Colonic mucosa (tissue), 4 donors: ENCODE results near the gene RLBP1. TPM values are rescaled to one million over a fixed set of nuclear protein-coding genes. Genes with fewer than 3 reads are reported as not detected.

Experiments
- DNase-seq: peaks from one replicate; pipeline ENCODE4 v3.0.0-alpha.2; 2020
- H3K27ac ChIP-seq: fragments of 200-600 bp; one replicate; pipeline ENCODE4 v1.8.0; 2021
- H3K27me3 ChIP-seq: fragments of 200-600 bp; one replicate; pipeline ENCODE4 v1.8.0; 2021
- H3K36me3 ChIP-seq: fragments of 200-600 bp; one replicate; pipeline ENCODE4 v1.8.0; 2021
- H3K4me1 ChIP-seq: fragments of 200-600 bp; one replicate; pipeline ENCODE4 v1.8.0; 2021; ENCODE audit warnings: mild to moderate bottlenecking
- H3K4me3 ChIP-seq: fragments of 200-600 bp; one replicate; pipeline ENCODE4 v1.8.0; 2021
- H3K9ac ChIP-seq, 2 donors: one replicate each; pipeline ENCODE4 v1.7.0; 2013; ENCODE audit warnings: control low read depth in 2 of 2, low read depth in 2 of 2, low read length in 2 of 2
- H3K9me3 ChIP-seq: fragments of 200-600 bp; one replicate; pipeline ENCODE4 v1.8.0; 2021
- CTCF ChIP-seq: fragments of 200-600 bp; IDR thresholded peaks from one replicate; pipeline ENCODE4 v1.8.0; 2022; ENCODE audit warnings: antibody characterized with exemption, mild to moderate bottlenecking
- intact Hi-C: fragments of 100-400 bp; cut with DNase I; formaldehyde crosslinking; loops from one replicate; pipeline ENCODE4 v1.14.1; 2022
- total RNA-seq, 2 donors: library from RNA; stranded (reverse); fragmentation: NEBNext Ultra II Directional in 1 of 2; extraction: Animal tissue kit (Norgen Biotek cat#: 25700) in 1 of 2; gene quantifications; one replicate each; pipeline ENCODE4 v1.2.1, GENCODE V29; 2021
- donor health status: healthy.
- donor health status: DM: no; HTN: no; CAD: no.
- donor health status: DM: no; HTN: no; CAD: no.

Gene RLBP1
- total RNA-seq, 2 donors from 2014 or later, result not detected

- no peaks in the 10 kb centered on the region for H3K4me1 ChIP-seq
- H3K27me3 ChIP-seq, result no peaks in the 10 kb centered on the region
- no peak overlapping the region for H3K9ac ChIP-seq
- no peaks in the 10 kb centered on the region for H3K36me3 ChIP-seq
- no peak overlapping the region for H3K4me3 ChIP-seq
- no peak overlapping the region for H3K27ac ChIP-seq
- no peak for TF ChIP-seq CTCF
- no peak for DNase-seq
- intact Hi-C loops, result loop anchor here (5.0 kb wide), 2 partner anchors 36 to 91 kb away; partner anchors contain the start of gene FANCI
- no peaks in the 10 kb centered on the region for H3K9me3 ChIP-seq
Observed at GRCh38 chr15:89205991-89206585, 15.3 kb downstream of the RLBP1 start.

GRCh38 chr15:89203705-89204273 lies 17.6 kb downstream of the RLBP1 start:
- no peaks in the 10 kb centered on the region for H3K4me1 ChIP-seq
- H3K36me3 ChIP-seq, result no peaks in the 10 kb centered on the region
- no peak overlapping the region for H3K9ac ChIP-seq
- H3K4me3 ChIP-seq, result no peak overlapping the region
- intact Hi-C loops, result no loop called here
- no peaks in the 10 kb centered on the region for H3K9me3 ChIP-seq
- no peak overlapping the region for H3K27ac ChIP-seq
- no peaks in the 10 kb centered on the region for H3K27me3 ChIP-seq
- no peak for TF ChIP-seq CTCF
- DNase-seq, result no peak

- no peaks in the 10 kb centered on the region for H3K27me3 ChIP-seq
- no peak for DNase-seq
- no peak overlapping the region for H3K9ac ChIP-seq
- H3K27ac ChIP-seq, result no peak overlapping the region
- no peak overlapping the region for H3K4me3 ChIP-seq
- intact Hi-C loops, result no loop called here
- TF ChIP-seq CTCF, result no peak
- H3K36me3 ChIP-seq, result no peaks in the 10 kb centered on the region
- peaks cover 8% of the 10 kb centered on the region for H3K4me1 ChIP-seq
- H3K9me3 ChIP-seq, result no peaks in the 10 kb centered on the region
Observed at GRCh38 chr15:89201465-89202005, 19.8 kb downstream of the RLBP1 start.

- H3K4me1 ChIP-seq, result peaks cover 8% of the 10 kb centered on the region
- no peak overlapping the region for H3K27ac ChIP-seq
- H3K4me3 ChIP-seq, result no peak overlapping the region
- no peaks in the 10 kb centered on the region for H3K9me3 ChIP-seq
- no peak for TF ChIP-seq CTCF
- no peaks in the 10 kb centered on the region for H3K36me3 ChIP-seq
- no peak for DNase-seq
- no peak overlapping the region for H3K9ac ChIP-seq
- H3K27me3 ChIP-seq, result no peaks in the 10 kb centered on the region
- intact Hi-C loops, result no loop called here
Observed at GRCh38 chr15:89200182-89200581, 21.2 kb downstream of the RLBP1 start.

GRCh38 chr15:89199746-89200145 lies 21.6 kb downstream of the RLBP1 start:
- Histone ChIP-seq H3K27me3 (no peaks in the 10 kb centered on the region), H3K4me3 (no peak overlapping the region), H3K4me1 (peaks cover 8% of the 10 kb centered on the region), H3K36me3 (no peaks in the 10 kb centered on the region), H3K9ac (no peak overlapping the region), H3K27ac (no peak overlapping the region), H3K9me3 (no peaks in the 10 kb centered on the region)
- intact Hi-C loops, result no loop called here
- DNase-seq, result no peak
- TF ChIP-seq CTCF, result no peak
